GM10248 (cell line): ENCODE measurements around the gene IWS1.

ENCODE experiments used
- CTCF ChIA-PET: fragments of 300-600 bp; sonication (Branson Sonifier 250); formaldehyde crosslinking; extraction: SDS; loops from one replicate; lab custom pipeline; 2021; ENCODE audit warnings: antibody characterized with exemption; lab: Yijun Ruan, JAX
- POLR2A ChIA-PET: fragments of 350-650 bp; sonication (Branson Sonifier 250); formaldehyde crosslinking; extraction: SDS; loops from one replicate; lab custom pipeline; 2020; ENCODE audit warnings: antibody characterized with exemption; lab: Yijun Ruan, JAX
- DNase-seq: peaks from one replicate; pipeline ENCODE4 v3.0.0; 2012; ENCODE audit errors: extremely low spot score
- TF ChIP-seq, protein P1 (sequence below): IDR thresholded peaks from 2 replicates; pipeline ENCODE4 v1.5.1; 2012; ENCODE audit warnings: mild to moderate bottlenecking, low read depth; ENCODE audit errors: extremely low read depth, missing control alignments, control extremely low read depth

IWS1 gene

DNA sequence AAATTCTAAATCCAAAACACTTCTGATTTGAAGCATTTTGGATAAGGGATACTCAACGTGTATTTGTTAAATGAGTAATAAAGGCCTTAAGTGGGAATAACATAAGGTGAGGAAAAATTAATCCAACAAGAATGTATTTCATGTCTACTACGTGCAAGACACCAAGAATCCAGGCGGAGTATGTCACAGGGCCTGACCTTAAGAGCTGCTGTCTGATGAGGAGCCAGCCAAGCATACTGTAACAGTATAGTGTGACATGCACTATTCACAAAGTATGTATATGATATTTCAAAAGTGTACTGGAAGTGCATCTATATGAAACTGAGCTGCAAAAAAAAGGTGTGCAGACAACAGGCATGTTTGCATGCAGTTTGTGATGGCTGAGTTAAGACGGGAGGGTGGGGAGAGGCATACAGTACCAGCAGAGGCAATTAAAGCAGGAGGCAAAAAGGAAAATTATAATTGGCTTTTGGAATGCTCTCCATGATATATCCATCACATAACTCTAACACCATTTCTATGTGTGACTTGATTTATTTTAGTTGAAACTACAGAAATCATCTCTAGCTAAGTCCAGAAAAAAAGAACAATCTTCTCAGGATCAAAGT is 18.2 kb downstream of the IWS1 start:
- ChIA-PET CTCF (interaction anchor here (1.2 to 2.6 kb wide), 7 partner anchors 10 to 142 kb away, joined by 3 to 10 read pairs (median 4); partner anchors contain the start of gene IWS1), POLR2A (no interaction called here)
- DNase-seq, result no peak
- TF ChIP-seq, protein P1, sequence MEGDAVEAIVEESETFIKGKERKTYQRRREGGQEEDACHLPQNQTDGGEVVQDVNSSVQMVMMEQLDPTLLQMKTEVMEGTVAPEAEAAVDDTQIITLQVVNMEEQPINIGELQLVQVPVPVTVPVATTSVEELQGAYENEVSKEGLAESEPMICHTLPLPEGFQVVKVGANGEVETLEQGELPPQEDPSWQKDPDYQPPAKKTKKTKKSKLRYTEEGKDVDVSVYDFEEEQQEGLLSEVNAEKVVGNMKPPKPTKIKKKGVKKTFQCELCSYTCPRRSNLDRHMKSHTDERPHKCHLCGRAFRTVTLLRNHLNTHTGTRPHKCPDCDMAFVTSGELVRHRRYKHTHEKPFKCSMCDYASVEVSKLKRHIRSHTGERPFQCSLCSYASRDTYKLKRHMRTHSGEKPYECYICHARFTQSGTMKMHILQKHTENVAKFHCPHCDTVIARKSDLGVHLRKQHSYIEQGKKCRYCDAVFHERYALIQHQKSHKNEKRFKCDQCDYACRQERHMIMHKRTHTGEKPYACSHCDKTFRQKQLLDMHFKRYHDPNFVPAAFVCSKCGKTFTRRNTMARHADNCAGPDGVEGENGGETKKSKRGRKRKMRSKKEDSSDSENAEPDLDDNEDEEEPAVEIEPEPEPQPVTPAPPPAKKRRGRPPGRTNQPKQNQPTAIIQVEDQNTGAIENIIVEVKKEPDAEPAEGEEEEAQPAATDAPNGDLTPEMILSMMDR, result no peak

DNA sequence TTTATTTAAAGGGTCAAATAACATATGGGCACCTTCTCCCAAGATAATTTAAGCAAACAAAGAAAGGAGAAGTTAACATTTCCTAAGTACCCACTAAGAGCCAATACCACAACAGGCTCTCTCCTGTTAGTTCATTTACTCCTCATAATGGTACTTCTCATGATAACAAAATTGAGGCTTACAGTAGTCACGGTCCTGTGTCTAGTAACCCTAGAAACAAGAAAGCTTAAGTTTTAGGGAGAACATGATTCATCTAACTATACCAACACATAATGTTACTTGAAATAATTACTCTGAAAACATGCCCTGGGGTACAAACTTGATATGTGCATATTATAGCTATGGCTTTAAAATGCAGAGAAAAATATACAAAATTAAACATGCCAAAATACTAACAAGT is 19.8 kb downstream of the IWS1 start:
- ChIA-PET CTCF (interaction anchor here (1.2 to 2.1 kb wide), 3 partner anchors 27 to 42 kb away, joined by 3 to 6 read pairs (median 3); no protein-coding TSS in a partner anchor), POLR2A (no interaction called here)
- TF ChIP-seq, protein P1, result no peak
- no peak for DNase-seq

DNA sequence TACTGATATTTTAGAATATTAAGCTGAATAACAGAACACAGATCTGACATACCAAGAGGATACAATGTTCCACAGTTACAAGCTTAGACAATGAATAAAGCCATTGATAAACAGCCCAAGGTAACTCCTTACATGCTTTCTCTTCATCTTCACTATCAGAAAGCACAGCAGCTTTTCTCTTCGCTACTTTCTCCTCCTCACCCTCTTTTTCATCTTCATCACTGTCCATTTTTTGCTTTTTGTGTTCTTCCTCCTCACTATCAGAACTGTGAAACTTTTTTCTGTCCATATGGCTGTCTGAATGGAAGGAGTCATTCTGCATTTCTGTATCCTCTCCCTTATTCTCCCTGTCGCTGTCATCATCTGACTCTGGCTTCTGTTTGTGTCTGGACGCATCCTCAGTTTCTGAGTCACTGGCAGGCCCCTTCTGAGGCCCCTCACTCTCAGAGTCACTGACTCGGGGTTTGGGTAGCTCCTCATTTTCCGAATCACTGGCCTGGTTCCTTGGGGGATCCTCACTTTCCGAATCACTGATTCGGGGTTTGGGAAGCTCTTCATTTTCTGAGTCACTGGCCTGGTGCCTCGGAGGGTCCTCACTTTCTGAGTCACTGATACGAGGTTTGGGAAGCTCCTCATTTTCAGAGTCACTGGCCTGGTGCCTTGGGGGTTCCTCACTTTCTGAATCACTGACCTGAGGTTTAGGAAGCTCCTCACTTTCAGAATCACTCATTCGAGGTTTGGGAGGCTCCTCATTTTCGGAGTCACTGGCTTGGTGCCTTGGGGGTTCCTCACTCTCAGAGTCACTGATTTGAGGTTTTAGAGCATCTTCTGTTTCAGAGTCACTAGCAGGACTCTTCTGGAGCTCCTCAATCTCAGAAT is 21.5 kb downstream of the IWS1 start:
- ChIA-PET POLR2A (no interaction called here), CTCF (interaction anchor here (0.8 to 1.8 kb wide), 7 partner anchors 11 to 170 kb away, joined by 3 to 7 read pairs (median 3); no protein-coding TSS in a partner anchor)
- TF ChIP-seq, protein P1, result no peak
- DNase-seq, result no peak

DNA sequence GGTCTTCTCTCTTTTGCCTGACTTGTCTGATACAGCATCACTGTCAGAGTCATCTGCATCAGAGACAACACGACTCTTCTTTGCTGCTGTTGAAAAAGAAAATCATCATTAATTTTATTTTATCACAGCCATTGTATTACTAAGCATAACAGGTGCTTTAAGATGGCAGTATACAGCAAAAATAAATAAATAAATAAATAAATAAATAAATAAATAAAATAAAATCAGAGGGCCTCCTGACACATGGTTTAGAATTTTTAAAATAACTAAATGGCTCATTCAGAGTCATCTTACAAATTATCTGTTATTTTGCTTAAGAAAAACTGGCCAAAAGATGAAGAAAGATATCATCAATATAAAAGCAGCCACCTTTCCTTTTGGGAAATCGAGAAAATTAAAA is 22.8 kb downstream of the IWS1 start:
- POLR2A ChIA-PET, result no interaction called here
- CTCF ChIA-PET, result interaction anchor here (0.6 kb wide), 1 partner anchor 24 kb away, joined by 4 read pairs; no protein-coding TSS in a partner anchor
- TF ChIP-seq, protein P1, result no peak
- no peak for DNase-seq

DNA sequence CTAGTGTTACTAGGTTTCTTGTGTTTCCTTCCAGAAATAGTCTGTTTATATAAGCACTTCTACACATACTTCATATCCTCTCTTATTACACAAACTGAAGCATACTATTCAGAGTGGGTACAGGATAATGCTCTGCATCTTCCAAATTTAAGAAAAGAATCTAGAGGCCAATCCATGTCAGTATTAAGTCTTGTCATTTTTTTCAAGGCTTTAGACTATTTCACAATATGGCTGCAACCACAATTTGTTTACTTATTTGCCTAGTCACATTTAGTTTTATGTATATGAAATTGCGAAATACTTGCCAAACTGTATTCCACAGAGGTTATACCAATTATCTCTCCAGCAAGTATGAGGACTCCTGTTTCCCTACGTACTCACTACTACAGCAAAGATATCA is 27.9 kb downstream of the IWS1 start:
- no peak for DNase-seq
- TF ChIP-seq, protein P1, result no peak
- ChIA-PET CTCF (no interaction called here), POLR2A (no interaction called here)

DNA sequence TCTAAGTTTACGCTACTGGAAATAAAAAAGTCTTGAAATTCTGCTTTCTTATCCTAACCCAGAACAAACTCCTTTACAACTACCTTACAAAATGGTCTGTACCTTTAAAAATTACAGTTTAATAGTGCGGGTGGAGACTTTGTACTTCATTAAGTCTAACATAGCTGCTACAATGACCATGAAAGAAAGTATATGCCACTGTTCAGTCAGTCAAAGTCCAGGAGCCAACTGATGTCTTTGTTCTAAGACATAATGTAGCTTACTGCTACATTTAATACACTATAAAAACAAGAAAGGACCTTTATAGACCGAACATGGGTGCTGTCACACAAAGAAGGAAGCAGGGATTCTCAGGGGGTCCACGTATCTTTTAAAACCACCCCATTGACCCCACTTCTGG is 36.0 kb downstream of the IWS1 start:
- DNase-seq, result no peak
- TF ChIP-seq, protein P1, result no peak
- POLR2A ChIA-PET, result no interaction called here
- CTCF ChIA-PET, result interaction anchor here (1.8 to 6.3 kb wide), 2 partner anchors 10 to 15 kb away, joined by 6 to 41 read pairs; no protein-coding TSS in a partner anchor
